ENCODE results near the gene FOXJ1.

Gene FOXJ1

GRCh38 chr17:76140661-76141211 is 309 bp downstream of the FOXJ1 start:
- Histone ChIP-seq H3K4me3 (ENCODE audit: low read depth, low read length) (peak overlapping the region; percentile 13; the same call in 1 of the 2 replicates), H3K36me3 (ENCODE audit: control insufficient read depth in 2 of 2, insufficient read depth in 1 of 2, low read length in 2 of 2) (peaks cover 0 to 10% of the 10 kb centered on the region in 2 experiments; a peak in 1 of 3 replicates), H3K4me1 (ENCODE audit: control insufficient read depth, insufficient read depth, low read length) (peaks cover 9% of the 10 kb centered on the region), H3K27ac (ENCODE audit: extremely low read depth, low read depth, low read length) (no peak overlapping the region), H3K9me3 (ENCODE audit: control insufficient read depth, insufficient read depth, low read depth, low read length) (no peaks in the 10 kb centered on the region)
- CTCF ChIA-PET = interaction anchor here (0.6 to 4.3 kb wide), 2 partner anchors 10 to 15 kb away, joined by 4 to 38 read pairs; no protein-coding TSS in a partner anchor
- POLR2A ChIA-PET = interaction anchor here (0.7 to 0.9 kb wide), 2 partner anchors 8 to 134 kb away, joined by 3 to 4 read pairs; no protein-coding TSS in a partner anchor
- TF ChIP-seq ZNF138 (tag by site-specific recombination; IDR thresholded peaks at IDR 0.05; ENCODE audit: borderline replicate concordance) (no peak), PATZ1 (tag by site-specific recombination; IDR thresholded peaks at IDR 0.05) (no peak), KLF8 (tag by site-specific recombination; IDR thresholded peaks at IDR 0.05) (no peak), ZNF777 (tag by site-specific recombination; IDR thresholded peaks at IDR 0.05; ENCODE audit: borderline replicate concordance) (0 out of 2 replicates have a peak, but pooled peaks have one; percentile 47), ZBTB1 (tag by site-specific recombination; IDR thresholded peaks at IDR 0.05) (no peak), ZNF843 (tag by site-specific recombination; IDR thresholded peaks at IDR 0.05) (no peak), ZFP69B (tag by site-specific recombination; IDR thresholded peaks at IDR 0.05) (peak; percentile 74; the same call in 1 of the 2 replicates), ZNF341 (tag by site-specific recombination; IDR thresholded peaks at IDR 0.05; ENCODE audit: low read depth) (no peak), KLF17 (tag by site-specific recombination; IDR thresholded peaks at IDR 0.05) (no peak), ZNF146 (tag by site-specific recombination; IDR thresholded peaks at IDR 0.05) (no peak), OVOL3 (tag by site-specific recombination; IDR thresholded peaks at IDR 0.05) (no peak), MYNN (tag by site-specific recombination; IDR thresholded peaks at IDR 0.05; ENCODE audit: borderline replicate concordance) (no peak), ZNF664 (tag by site-specific recombination; IDR thresholded peaks at IDR 0.05) (no peak), ZBTB8A (tag by site-specific recombination; IDR thresholded peaks at IDR 0.05) (no peak), ZNF514 (tag by site-specific recombination; IDR thresholded peaks at IDR 0.05) (no peak), ZBTB10 (tag by site-specific recombination; IDR thresholded peaks at IDR 0.05) (no peak), OSR2 (tag by site-specific recombination; IDR thresholded peaks at IDR 0.05) (no peak), ZNF132 (tag by site-specific recombination; IDR thresholded peaks at IDR 0.05; ENCODE audit: borderline replicate concordance) (no peak), BCL11B (tag by site-specific recombination; IDR thresholded peaks at IDR 0.05; ENCODE audit: low read depth) (no peak), ZNF473 (tag by site-specific recombination; IDR thresholded peaks at IDR 0.05) (no peak), ZNF16 (tag by site-specific recombination; IDR thresholded peaks at IDR 0.05; ENCODE audit: low read depth) (no peak), GLIS2 (tag by site-specific recombination; IDR thresholded peaks at IDR 0.05) (peak; percentile 50), ZBTB17 (tag by site-specific recombination; IDR thresholded peaks at IDR 0.05) (no peak), ZNF791 (tag by site-specific recombination; IDR thresholded peaks at IDR 0.05) (no peak), ZNF677 (tag by site-specific recombination; IDR thresholded peaks at IDR 0.05) (no peak), ZNF692 (tag by site-specific recombination; IDR thresholded peaks at IDR 0.05) (peak; percentile 38; the same call in 1 of the 2 replicates), ZSCAN5A (tag by site-specific recombination; IDR thresholded peaks at IDR 0.05) (no peak)

Data from HEK293 (cell line).